NCI-H446 (cell line): ENCODE measurements around the gene DARS1.
"Not testable (repeated sequence)": the region's sequence is repeated elsewhere in the genome, so short reads cannot be mapped to it uniquely, and the experiment has no call there.

Source experiments
- DNase-seq, 2 experiments: peaks; one replicate each; lab custom pipeline; 2025; lab: John Stamatoyannopoulos, UW

The DARS1 gene

DNA sequence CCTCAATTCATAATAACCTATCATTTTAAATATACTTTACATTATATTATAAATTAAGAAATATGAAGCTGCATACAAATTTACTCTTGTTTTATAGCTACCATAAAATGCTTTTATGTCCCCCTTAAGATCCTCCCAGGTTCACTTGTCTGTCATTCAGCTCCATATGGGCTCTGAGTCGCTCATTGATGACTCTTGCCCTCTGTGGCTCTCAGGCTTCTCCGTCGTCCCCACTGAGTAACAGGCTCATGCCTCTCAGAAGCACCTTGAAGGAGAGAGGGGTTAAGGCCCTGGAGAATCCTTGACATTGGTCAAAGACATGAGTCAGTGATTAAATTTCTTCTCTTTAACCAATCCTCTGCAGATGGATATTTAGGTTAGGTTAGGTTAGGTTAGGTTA, 103.0 kb downstream of the DARS1 start:
- DNase-seq = no peak

DNA sequence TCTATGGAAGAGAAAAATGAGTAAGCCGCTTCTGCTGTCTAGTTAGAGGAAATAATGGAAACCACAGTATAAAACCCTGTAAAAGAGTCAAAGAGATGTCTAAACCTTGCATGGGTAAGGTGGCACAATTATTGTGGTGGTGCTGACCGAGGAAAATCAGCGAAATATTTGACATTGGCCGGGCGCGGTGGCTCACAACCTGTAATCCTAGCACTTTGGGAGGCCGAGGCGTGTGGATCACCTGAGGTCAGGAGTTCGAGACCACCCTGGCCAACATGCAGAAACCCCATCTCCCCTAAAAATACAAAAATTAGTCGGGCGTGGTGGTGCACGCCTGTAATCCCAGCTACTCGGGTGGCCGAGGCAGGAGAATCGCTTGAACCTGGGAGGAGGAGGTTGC, 108.7 kb downstream of the DARS1 start:
- DNase-seq = not testable (repeated sequence)

GRCh38 chr2:135876066-135876711, 109.2 kb downstream of the DARS1 start, which contains the start of gene MCM6:
TSS of gene MCM6 (minus strand) at chr2:135876443. CDS start at chr2:135876365, 78 bp downstream.
- DNase-seq = peak; percentile 97 to 99

- peak in 1 of 2 experiments; percentile 25 for DNase-seq
These were observed 109.8 kb downstream of the DARS1 start for GRCh38 chr2:135875491-135876065.

DNA sequence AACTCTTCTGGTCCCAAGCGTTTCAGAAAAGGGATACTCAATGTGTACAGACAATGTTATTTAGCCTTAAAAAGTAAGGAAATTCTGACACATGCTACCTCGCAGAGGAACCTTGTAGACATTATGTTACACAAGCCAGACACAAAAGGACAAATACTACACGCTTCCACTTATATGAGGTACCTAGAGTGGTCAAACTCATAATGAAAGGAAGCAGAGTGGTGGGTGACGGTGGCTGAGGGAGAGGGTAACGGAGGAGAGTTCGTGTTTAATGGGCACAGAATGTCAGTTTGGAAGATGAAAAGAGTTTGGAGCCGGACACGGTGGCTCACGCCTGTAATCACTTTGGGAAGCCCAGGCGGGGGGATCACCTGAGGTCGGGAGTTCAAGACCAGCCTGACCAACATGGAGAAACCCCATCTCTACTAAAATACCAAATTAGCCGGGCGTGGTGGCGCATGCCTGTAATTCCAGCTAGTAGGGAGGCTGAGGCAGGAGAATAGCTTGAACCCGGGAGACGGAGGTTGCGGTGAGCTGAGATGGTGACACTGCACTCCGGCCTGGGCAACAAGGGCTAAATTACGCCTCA, 110.6 kb downstream of the DARS1 start:
- DNase-seq = no peak

- DNase-seq = no peak
These were observed 114.9 kb downstream of the DARS1 start for GRCh38 chr2:135870571-135870970.

DNA sequence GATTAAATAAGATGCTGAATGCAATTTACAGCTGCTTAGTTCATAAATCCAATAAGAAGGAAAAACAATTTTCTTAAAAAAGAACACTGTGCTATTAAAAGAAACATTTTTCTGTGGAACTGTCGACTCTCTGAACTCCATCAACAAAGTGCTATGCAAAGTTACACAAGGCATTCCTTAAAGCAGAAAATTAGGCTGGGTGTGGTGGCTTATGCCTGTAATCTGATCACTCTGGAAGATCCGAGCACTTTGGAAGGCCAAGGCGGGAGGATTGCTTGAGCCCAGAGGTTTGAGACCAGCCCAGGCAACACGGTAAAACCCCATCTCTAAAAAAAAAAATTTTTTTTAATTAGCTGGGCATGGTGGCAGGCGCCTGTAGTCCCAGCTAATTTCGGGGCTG, 122.2 kb downstream of the DARS1 start:
- DNase-seq = no peak

DNA sequence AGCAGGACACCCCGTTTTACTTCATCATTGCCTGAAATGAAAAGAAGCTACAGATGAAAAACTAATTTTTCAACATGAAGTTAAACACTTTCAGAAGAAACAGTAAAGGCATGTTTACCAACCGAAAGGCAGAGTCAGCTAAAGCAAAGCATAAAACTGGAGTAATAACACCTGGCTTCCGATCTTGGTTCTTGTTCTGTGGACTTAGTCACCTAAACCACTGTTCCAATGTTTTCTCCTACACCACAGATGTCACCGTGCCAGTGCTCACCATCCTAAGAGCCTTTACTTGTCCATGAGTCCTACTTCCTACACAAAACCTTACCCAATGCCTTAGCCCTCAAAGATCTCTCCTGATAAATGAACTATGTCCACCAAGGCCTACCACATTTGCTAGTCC, 122.7 kb downstream of the DARS1 start:
- no peak for DNase-seq
